Mammary epithelial cell (primary cell): ENCODE data around the gene JMJD7.

Experiments used
- CTCF ChIP-seq, 2 donors: IDR thresholded peaks in 1 of 2; conservative IDR thresholded peaks in 1 of 2; 2 replicates each; pipeline ENCODE4 v1.5.1; 2011 to 2012; ENCODE audit warnings: inconsistent platforms in 2 of 2, low read length in 2 of 2, mild to moderate bottlenecking in 2 of 2, control low read depth in 1 of 2, low read depth in 1 of 2; ENCODE audit not compliant: insufficient read depth in 1 of 2; ENCODE audit errors: extremely low read depth in 1 of 2
- EZH2 ChIP-seq: IDR thresholded peaks from 2 replicates; pipeline ENCODE4 v1.6.1; 2012; ENCODE audit warnings: low read length, inconsistent platforms, borderline replicate concordance

- no peak for TF ChIP-seq CTCF (conservative IDR thresholded peaks at IDR 0.05 in 1 of 2, IDR thresholded peaks at IDR 0.05 in 1 of 2; ENCODE audit: extremely low read depth in 1 of 2, insufficient read depth in 1 of 2, low read depth in 1 of 2, low read length in 2 of 2)
- no peak for TF ChIP-seq EZH2
Observed at GRCh38 chr15:41881920-41882688, 54.2 kb downstream of the JMJD7 start.
